ENCODE data around the gene HPCAL1. TPM values are rescaled to one million over a fixed set of nuclear protein-coding genes. Genes with fewer than 3 reads are reported as not detected.

HPCAL1 gene
- total and polyA plus RNA-seq, 10 of the 15 experiments (the other 5 are each of a cell fraction or from before 2014, with no cell fraction given), result 0.40 to 12.8 (median 7.9) TPM

- H3K27me3 ChIP-seq (replicated peaks in 1 of 2; ENCODE audit: control insufficient read depth in 2 of 2, insufficient read depth in 2 of 2, low read length in 1 of 2), result no peaks in the 10 kb centered on the region
- H3K36me3 ChIP-seq (ENCODE audit: control insufficient read depth in 2 of 2, insufficient read depth in 2 of 2, low read length in 1 of 2), result no peaks in the 10 kb centered on the region; a peak in 1 of 4 replicates
- ATAC-seq (peak; percentile 59), FAIRE-seq (no peak), DNase-seq (ENCODE audit: low read depth, low spot score) (peak; percentile 50)
- RAD21 ChIA-PET (ENCODE audit: unreplicated experiment), result no interaction called here
- H4K20me1 ChIP-seq (ENCODE audit: control insufficient read depth, insufficient read depth), result no peaks in the 10 kb centered on the region
- no peak overlapping the region for H2AFZ ChIP-seq (ENCODE audit: control insufficient read depth, low read depth, low read length)
- H3K9ac ChIP-seq (ENCODE audit: control insufficient read depth, insufficient read depth, low read length), result no peak overlapping the region
- in situ Hi-C loops (cut with MboI), result no loop called here
- H3K4me1 ChIP-seq (ENCODE audit: control insufficient read depth, insufficient read depth, low read length), result peaks cover 8% of the 10 kb centered on the region
- intact Hi-C loops (cut with micrococcal nuclease; ENCODE audit: unreplicated experiment), result no loop called here
- H3K4me2 ChIP-seq (ENCODE audit: control insufficient read depth, insufficient read depth), result peak overlapping the region; percentile 17; the same call in 1 of the 2 replicates
- H3K79me2 ChIP-seq (ENCODE audit: control insufficient read depth, insufficient read depth, low read length), result no peaks in the 10 kb centered on the region
- 71% methylated on average over 11 of the region's 11 CpGs for WGBS (ENCODE audit: insufficient coverage, insufficient replicate concordance, low lambda C conversion rate, missing lambda C conversion rate)
- no peak overlapping the region for H3K4me3 ChIP-seq
- no TSS peak for BruUV-seq (replicated peaks)
- H3K27ac ChIP-seq (ENCODE audit: control insufficient read depth, insufficient read depth), result no peak overlapping the region
- H3K9me3 ChIP-seq (replicated peaks; ENCODE audit: control insufficient read depth, insufficient read depth, low read length), result peaks cover 1% of the 10 kb centered on the region; the same call in 2 of the 3 replicates
- POLR2A ChIA-PET, result no interaction called here
- CTCF ChIA-PET, result no interaction called here
- SMC1A ChIA-PET (ENCODE audit: uncharacterized antibody, unreplicated experiment), result no interaction called here
- no peak for TF ChIP-seq CTCF (IDR thresholded peaks at IDR 0.05 in 2 of 3, conservative IDR thresholded peaks at IDR 0.05 in 1 of 3; ENCODE audit: control insufficient read depth in 2 of 3, extremely low read depth in 1 of 3, insufficient read depth in 1 of 3, low read depth in 3 of 3, low read length in 3 of 3)
- TF ChIP-seq ATF2 (IDR thresholded peaks at IDR 0.05; ENCODE audit: low read length), result no peak
- TF ChIP-seq SUPT20H (IDR thresholded peaks at IDR 0.05; ENCODE audit: borderline replicate concordance, control insufficient read depth, low read depth, low read length), result no peak
- TF ChIP-seq POLR2AphosphoS2 (IDR thresholded peaks at IDR 0.05; ENCODE audit: low read depth, low read length), result no peak
- TF ChIP-seq CHD4 (IDR thresholded peaks at IDR 0.05), result no peak
- peak; percentile 41; the same call in 1 of the 2 replicates for TF ChIP-seq SPI1 (IDR thresholded peaks at IDR 0.05; ENCODE audit: borderline replicate concordance, insufficient read depth, low read depth, low read length)
- no peak for TF ChIP-seq CEBPB (IDR thresholded peaks at IDR 0.05; ENCODE audit: borderline replicate concordance in 1 of 2, low read depth in 2 of 2, low read length in 2 of 2)
- no peak for TF ChIP-seq RB1 (IDR thresholded peaks at IDR 0.05; ENCODE audit: borderline replicate concordance)
- no peak for TF ChIP-seq WRNIP1 (IDR thresholded peaks at IDR 0.05; ENCODE audit: borderline replicate concordance, low read depth, low read length)
- TF ChIP-seq SMAD5 (IDR thresholded peaks at IDR 0.05; ENCODE audit: low read depth), result no peak
- no peak for TF ChIP-seq ZZZ3 (IDR thresholded peaks at IDR 0.05; ENCODE audit: control insufficient read depth, insufficient read length, low read depth)
- peak; percentile 86 to 93 for TF ChIP-seq BHLHE40 (IDR thresholded peaks at IDR 0.05; ENCODE audit: borderline replicate concordance in 1 of 2, low read depth in 2 of 2, low read length in 1 of 2)
- TF ChIP-seq TCF12 (IDR thresholded peaks at IDR 0.05; ENCODE audit: low read depth, low read length), result no peak
- TF ChIP-seq ZNF592 (IDR thresholded peaks at IDR 0.05), result no peak
- no peak for TF ChIP-seq TCF7 (IDR thresholded peaks at IDR 0.05; ENCODE audit: borderline replicate concordance)
These were observed 97.9 kb downstream of the HPCAL1 start for GRCh38 chr2:10400568-10400977.
